Keratinocyte (primary cell): Measurements from ENCODE around the gene ARHGAP19. TPM values are rescaled to one million over a fixed set of nuclear protein-coding genes. Genes with fewer than 3 reads are reported as not detected.

ENCODE experiments used
- DNase-seq: peaks from one replicate; pipeline ENCODE4 v3.0.0-alpha.2; 2011; ENCODE audit warnings: low read depth, missing footprints, low spot score
- FAIRE-seq: peaks from 2 replicates; lab custom pipeline; 2011; peaks lifted over from hg19 to GRCh38; lab: Jason Lieb, UNC
- H2AFZ ChIP-seq: 2 replicates; pipeline ENCODE4 v1.6.0; 2012; ENCODE audit warnings: low read length, control low read depth, inconsistent platforms; ENCODE audit not compliant: control insufficient read depth
- H3K27ac ChIP-seq: 2 replicates; pipeline ENCODE4 v1.5.1; 2011; ENCODE audit warnings: low read length; ENCODE audit not compliant: control insufficient read depth, insufficient read depth
- H3K27me3 ChIP-seq: 3 replicates; pipeline ENCODE4 v1.6.0; 2011; ENCODE audit warnings: low read length; ENCODE audit not compliant: control insufficient read depth, insufficient read depth; ENCODE audit errors: extremely low read depth
- H3K36me3 ChIP-seq, 2 experiments: 2 replicates in 1 of 2; 3 replicates in 1 of 2; pipeline ENCODE4 v1.5.1; 2011; ENCODE audit warnings: low read length in 2 of 2, mild to moderate bottlenecking in 1 of 2; ENCODE audit not compliant: control insufficient read depth in 2 of 2, insufficient read depth in 2 of 2; ENCODE audit errors: extremely low read depth in 1 of 2
- H3K4me1 ChIP-seq: 3 replicates; pipeline ENCODE4 v1.5.1; 2011; ENCODE audit warnings: low read length; ENCODE audit not compliant: control insufficient read depth, insufficient read depth; ENCODE audit errors: extremely low read depth
- H3K4me2 ChIP-seq: 3 replicates; pipeline ENCODE4 v1.6.0; 2011; ENCODE audit warnings: low read depth, low read length; ENCODE audit not compliant: control insufficient read depth, insufficient read depth; ENCODE audit errors: extremely low read depth
- H3K4me3 ChIP-seq, 3 experiments: fragments of 200-600 bp in 1 of 3; sonication (generic) in 1 of 3; 2 replicates in 2 of 3; 3 replicates in 1 of 3; pipeline ENCODE4 v1.5.1; 2011 to 2016; ENCODE audit warnings: low read length in 3 of 3, mild to moderate bottlenecking in 3 of 3, control low read depth in 2 of 3, inconsistent platforms in 1 of 3, low read depth in 1 of 3, mixed read lengths in 1 of 3, mixed run types in 1 of 3, moderate library complexity in 1 of 3; ENCODE audit not compliant: control insufficient read depth in 2 of 3, insufficient read depth in 2 of 3; ENCODE audit errors: extremely low read depth in 1 of 3
- H3K79me2 ChIP-seq: 2 replicates; pipeline ENCODE4 v1.6.0; 2012; ENCODE audit warnings: low read length; ENCODE audit not compliant: control insufficient read depth, insufficient read depth
- H3K9ac ChIP-seq: 3 replicates; pipeline ENCODE4 v1.6.0; 2011; ENCODE audit warnings: low read length; ENCODE audit not compliant: control insufficient read depth, insufficient read depth; ENCODE audit errors: extremely low read depth
- H3K9me1 ChIP-seq: 3 replicates; pipeline ENCODE4 v1.6.0; 2011; ENCODE audit warnings: low read length; ENCODE audit not compliant: control insufficient read depth, insufficient read depth; ENCODE audit errors: extremely low read depth
- H3K9me3 ChIP-seq: 2 replicates; pipeline ENCODE4 v1.5.1; 2012; ENCODE audit warnings: low read depth, low read length; ENCODE audit not compliant: control insufficient read depth
- H4K20me1 ChIP-seq: 3 replicates; pipeline ENCODE4 v1.6.0; 2011; ENCODE audit warnings: low read length; ENCODE audit not compliant: control insufficient read depth, insufficient read depth; ENCODE audit errors: extremely low read depth
- CTCF ChIP-seq, 3 experiments: IDR thresholded peaks in 1 of 3; conservative IDR thresholded peaks in 1 of 3; optimal IDR thresholded peaks in 1 of 3; 2 replicates in 2 of 3; 3 replicates in 1 of 3; pipeline versions ENCODE3 to v1.5.1; 2011; ENCODE audit warnings: low read length in 3 of 3, mild to moderate bottlenecking in 3 of 3, moderate library complexity in 2 of 3, control low read depth in 1 of 3, inconsistent platforms in 1 of 3; ENCODE audit not compliant: insufficient read depth in 2 of 3; ENCODE audit errors: extremely low read depth in 1 of 3
- EZH2 ChIP-seq: IDR thresholded peaks from one replicate; pipeline ENCODE4 v1.6.1; 2012; ENCODE audit warnings: inconsistent platforms, mild to moderate bottlenecking, low read length, moderate library complexity
- dilution Hi-C: fragments of 300-500 bp; cut with MboI; formaldehyde crosslinking; loops from one replicate; pipeline ENCODE4 v1.7.0; 2020; ENCODE audit warnings: low sequenced_read_pairs; ENCODE audit not compliant: extremely low pct_ligation_motif_present
- polyA plus RNA-seq, 5 experiments: library from polyadenylated mRNA; depleted of rRNA in 3 of 5; stranded (reverse) in 3 of 5; stranded (forward) in 1 of 5; unstranded in 1 of 5; fragments of >200 nt; gene quantifications; 1 replicate in 1 of 5; 2 replicates in 3 of 5; 3 replicates in 1 of 5; pipeline versions ENCODE4 v1.2.1 to v1.2.3, GENCODE V29; 2011 to 2012; ENCODE audit warnings: missing spikeins in 2 of 5, low read depth in 1 of 5, low replicate concordance in 1 of 5
- small RNA-seq, 3 experiments: library from RNA; depleted of rRNA; stranded (forward); fragments of <200 nt; gene quantifications; one replicate each; pipeline ENCODE3, GENCODE V24; 2012; ENCODE audit warnings: low read depth in 3 of 3, low replicate concordance in 1 of 3; ENCODE audit not compliant: insufficient read length in 3 of 3

Gene ARHGAP19
- polyA plus RNA-seq, 1 donor (not counting 4 experiments of a cell fraction or from before 2014, with no cell fraction given) = 7.5 TPM

- peaks cover 2% of the 10 kb centered on the region for H4K20me1 ChIP-seq
- H3K36me3 ChIP-seq = no peaks in the 10 kb centered on the region
- FAIRE-seq (no peak), DNase-seq (no peak)
- no peak for TF ChIP-seq CTCF (optimal IDR thresholded peaks at IDR 0.05 in 1 of 3, IDR thresholded peaks at IDR 0.05 in 1 of 3, conservative IDR thresholded peaks at IDR 0.05 in 1 of 3; ENCODE audit: extremely low read depth in 1 of 3, insufficient read depth in 2 of 3, low read length in 3 of 3)
- TF ChIP-seq EZH2 = no peak
- dilution Hi-C loops = no loop called here
- H3K9me1 ChIP-seq = no peaks in the 10 kb centered on the region
- H3K27me3 ChIP-seq = peaks cover 20% of the 10 kb centered on the region
- H3K4me1 ChIP-seq = no peaks in the 10 kb centered on the region
- no peak overlapping the region for H3K4me3 ChIP-seq
- H3K79me2 ChIP-seq = no peaks in the 10 kb centered on the region
- H3K4me2 ChIP-seq = no peak overlapping the region
- no peak overlapping the region for H3K27ac ChIP-seq
- no peak overlapping the region for H3K9ac ChIP-seq
- H3K9me3 ChIP-seq = no peaks in the 10 kb centered on the region
- H2AFZ ChIP-seq = no peak overlapping the region
These were observed 119.4 kb downstream of the ARHGAP19 start for GRCh38 chr10:97173036-97173435.

Small RNA genes within 50 kb of the gene (small RNA-seq; reads per million reads assigned to genes)
- gene RF00017 = 0 reads per million in 3 experiments

Other genes starting within 250 kb of the ARHGAP19 start
- 0.01 TPM in 1 of 3 replicates, not detected in the others for gene SLIT1, start 106.7 kb downstream of the ARHGAP19 start, polyA plus RNA-seq
- 0.34 to 0.79 TPM (median 0.50 TPM) in 3 replicates for gene FRAT1, start 26.6 kb upstream of the ARHGAP19 start, polyA plus RNA-seq
- gene FRAT2, start 42.1 kb upstream of the ARHGAP19 start, polyA plus RNA-seq = 3.8 to 5.5 TPM (median 5.0 TPM) in 3 replicates
- 11.1 to 17.5 TPM (median 14.8 TPM) in 3 replicates for gene RRP12, start 108.7 kb upstream of the ARHGAP19 start, polyA plus RNA-seq
- 602 to 706 TPM (median 624 TPM) in 3 replicates for gene PGAM1, start 133.6 kb upstream of the ARHGAP19 start, polyA plus RNA-seq
- gene EXOSC1, start 153.4 kb upstream of the ARHGAP19 start, polyA plus RNA-seq = 40.9 to 45.7 TPM (median 42.9 TPM) in 3 replicates
- 63.3 to 77.6 TPM (median 67.8 TPM) in 3 replicates for gene ZDHHC16, start 153.5 kb upstream of the ARHGAP19 start, polyA plus RNA-seq
- 72.5 to 74.8 TPM (median 74.4 TPM) in 3 replicates for gene MMS19, start 205.8 kb upstream of the ARHGAP19 start, polyA plus RNA-seq
- gene UBTD1, start 206.3 kb upstream of the ARHGAP19 start, polyA plus RNA-seq = 12.0 to 20.5 TPM (median 19.3 TPM) in 3 replicates